Mammary epithelial cell (primary cell): ENCODE data around the gene TENM4.

Source experiments
- EZH2 ChIP-seq: IDR thresholded peaks from 2 replicates; pipeline ENCODE4 v1.6.1; 2012; ENCODE audit warnings: low read length, inconsistent platforms, borderline replicate concordance
- TF ChIP-seq, protein P1 (sequence below), 2 donors: IDR thresholded peaks in 1 of 2; conservative IDR thresholded peaks in 1 of 2; 2 replicates each; pipeline ENCODE4 v1.5.1; 2011 to 2012; ENCODE audit warnings: inconsistent platforms in 2 of 2, low read length in 2 of 2, mild to moderate bottlenecking in 2 of 2, control low read depth in 1 of 2, low read depth in 1 of 2; ENCODE audit not compliant: insufficient read depth in 1 of 2; ENCODE audit errors: extremely low read depth in 1 of 2

DNA sequence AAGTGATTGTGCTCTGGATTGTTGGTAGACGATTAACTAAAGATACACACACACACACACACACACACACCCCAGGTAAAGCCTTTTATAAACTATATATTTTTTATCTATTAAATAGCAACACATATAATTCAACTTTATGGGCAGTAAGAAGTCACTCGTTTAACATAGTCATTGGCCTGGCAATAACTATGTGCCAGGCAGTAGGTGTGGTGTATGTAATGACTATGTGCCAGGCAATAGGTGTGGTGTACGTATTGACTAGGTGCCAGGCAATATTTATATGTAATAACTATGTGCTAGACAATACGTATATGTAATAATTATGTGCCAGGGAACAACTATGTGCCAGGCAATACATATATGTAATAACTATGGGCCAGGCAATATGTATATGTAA lies 40.0 kb upstream of the TENM4 start:
- TF ChIP-seq EZH2, result no peak
- TF ChIP-seq, protein P1, sequence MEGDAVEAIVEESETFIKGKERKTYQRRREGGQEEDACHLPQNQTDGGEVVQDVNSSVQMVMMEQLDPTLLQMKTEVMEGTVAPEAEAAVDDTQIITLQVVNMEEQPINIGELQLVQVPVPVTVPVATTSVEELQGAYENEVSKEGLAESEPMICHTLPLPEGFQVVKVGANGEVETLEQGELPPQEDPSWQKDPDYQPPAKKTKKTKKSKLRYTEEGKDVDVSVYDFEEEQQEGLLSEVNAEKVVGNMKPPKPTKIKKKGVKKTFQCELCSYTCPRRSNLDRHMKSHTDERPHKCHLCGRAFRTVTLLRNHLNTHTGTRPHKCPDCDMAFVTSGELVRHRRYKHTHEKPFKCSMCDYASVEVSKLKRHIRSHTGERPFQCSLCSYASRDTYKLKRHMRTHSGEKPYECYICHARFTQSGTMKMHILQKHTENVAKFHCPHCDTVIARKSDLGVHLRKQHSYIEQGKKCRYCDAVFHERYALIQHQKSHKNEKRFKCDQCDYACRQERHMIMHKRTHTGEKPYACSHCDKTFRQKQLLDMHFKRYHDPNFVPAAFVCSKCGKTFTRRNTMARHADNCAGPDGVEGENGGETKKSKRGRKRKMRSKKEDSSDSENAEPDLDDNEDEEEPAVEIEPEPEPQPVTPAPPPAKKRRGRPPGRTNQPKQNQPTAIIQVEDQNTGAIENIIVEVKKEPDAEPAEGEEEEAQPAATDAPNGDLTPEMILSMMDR (conservative IDR thresholded peaks at IDR 0.05 in 1 of 2, IDR thresholded peaks at IDR 0.05 in 1 of 2; ENCODE audit: extremely low read depth in 1 of 2, insufficient read depth in 1 of 2, low read depth in 1 of 2, low read length in 2 of 2), result no peak
